ENCODE measurements around the gene PIP4K2A.

PIP4K2A gene

DNA sequence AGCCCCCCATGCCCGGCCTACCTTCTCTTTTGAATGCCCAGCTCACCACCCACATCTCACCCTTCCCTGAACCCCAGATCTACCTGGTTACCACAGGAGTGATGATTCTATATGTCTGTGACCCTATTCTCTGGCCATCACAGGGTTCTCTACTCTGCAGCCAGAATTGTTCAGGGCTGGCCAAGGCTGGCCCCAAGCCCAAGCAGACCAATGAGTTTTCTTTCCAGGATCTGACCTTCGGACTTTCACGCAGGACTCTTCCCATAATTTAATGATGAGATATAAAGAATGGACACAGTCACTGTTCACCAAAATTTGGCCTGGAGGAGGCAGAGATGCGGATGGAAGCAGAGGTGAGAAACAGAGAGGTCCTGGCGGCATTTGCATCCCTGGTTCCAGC, 72.6 kb downstream of the PIP4K2A start:
- DNase-seq (ENCODE audit: insufficient read length, low spot score) (no peak), FAIRE-seq (no peak)
- no peak for TF ChIP-seq POLR2A (IDR thresholded peaks at IDR 0.05; ENCODE audit: low read depth, low read length)

DNA sequence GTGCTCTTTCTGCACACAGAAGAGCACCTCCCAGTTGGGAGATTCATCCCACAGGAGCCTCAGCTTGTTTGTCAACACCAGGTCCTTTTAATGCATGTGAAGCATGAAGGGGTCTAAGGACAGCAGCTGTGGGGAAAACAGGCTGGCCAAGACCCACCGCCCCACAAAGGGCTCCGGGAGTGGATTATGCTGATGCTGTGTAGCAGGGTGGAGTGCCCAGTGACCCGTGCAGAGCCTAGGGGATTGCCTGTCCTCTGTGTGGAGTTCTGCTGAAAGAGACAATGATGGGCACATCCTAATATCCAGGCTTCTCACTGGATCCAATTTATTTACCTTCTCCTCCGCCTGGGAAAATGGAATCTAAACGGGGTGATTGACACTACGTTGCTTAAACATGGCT, 74.0 kb downstream of the PIP4K2A start:
- DNase-seq (ENCODE audit: insufficient read length, low spot score) (no peak), FAIRE-seq (no peak)
- no peak for TF ChIP-seq POLR2A (IDR thresholded peaks at IDR 0.05; ENCODE audit: low read depth, low read length)

GRCh38 chr10:22638863-22639262, 75.5 kb downstream of the PIP4K2A start:
- FAIRE-seq (no peak), DNase-seq (ENCODE audit: insufficient read length, low spot score) (no peak)
- no peak for TF ChIP-seq POLR2A (IDR thresholded peaks at IDR 0.05; ENCODE audit: low read depth, low read length)

GRCh38 chr10:22637491-22637890, 76.9 kb downstream of the PIP4K2A start:
- DNase-seq (ENCODE audit: insufficient read length, low spot score) (no peak), FAIRE-seq (no peak)
- no peak for TF ChIP-seq POLR2A (IDR thresholded peaks at IDR 0.05; ENCODE audit: low read depth, low read length)

DNA sequence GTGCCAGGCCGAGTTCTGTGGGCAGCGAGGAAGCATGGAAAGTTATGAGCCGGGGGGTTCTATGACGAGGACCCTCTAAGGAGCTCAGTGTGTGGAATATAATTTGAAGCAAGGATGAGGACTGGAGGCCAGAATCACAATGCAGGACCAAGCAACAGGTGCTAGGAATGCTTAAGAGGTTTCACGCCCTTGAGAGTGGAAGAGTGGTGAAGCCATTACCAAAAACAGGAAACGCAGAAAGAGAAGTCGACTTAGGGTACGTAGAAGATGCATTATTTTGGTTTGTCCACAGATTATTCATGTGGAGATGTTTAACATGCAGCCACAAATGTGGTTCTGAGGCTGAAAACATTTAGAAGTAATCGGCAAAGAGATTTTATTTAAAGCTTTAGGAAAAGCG, 78.7 kb downstream of the PIP4K2A start:
- FAIRE-seq (no peak), DNase-seq (ENCODE audit: insufficient read length, low spot score) (no peak)
- TF ChIP-seq POLR2A (IDR thresholded peaks at IDR 0.05; ENCODE audit: low read depth, low read length) = no peak

DNA sequence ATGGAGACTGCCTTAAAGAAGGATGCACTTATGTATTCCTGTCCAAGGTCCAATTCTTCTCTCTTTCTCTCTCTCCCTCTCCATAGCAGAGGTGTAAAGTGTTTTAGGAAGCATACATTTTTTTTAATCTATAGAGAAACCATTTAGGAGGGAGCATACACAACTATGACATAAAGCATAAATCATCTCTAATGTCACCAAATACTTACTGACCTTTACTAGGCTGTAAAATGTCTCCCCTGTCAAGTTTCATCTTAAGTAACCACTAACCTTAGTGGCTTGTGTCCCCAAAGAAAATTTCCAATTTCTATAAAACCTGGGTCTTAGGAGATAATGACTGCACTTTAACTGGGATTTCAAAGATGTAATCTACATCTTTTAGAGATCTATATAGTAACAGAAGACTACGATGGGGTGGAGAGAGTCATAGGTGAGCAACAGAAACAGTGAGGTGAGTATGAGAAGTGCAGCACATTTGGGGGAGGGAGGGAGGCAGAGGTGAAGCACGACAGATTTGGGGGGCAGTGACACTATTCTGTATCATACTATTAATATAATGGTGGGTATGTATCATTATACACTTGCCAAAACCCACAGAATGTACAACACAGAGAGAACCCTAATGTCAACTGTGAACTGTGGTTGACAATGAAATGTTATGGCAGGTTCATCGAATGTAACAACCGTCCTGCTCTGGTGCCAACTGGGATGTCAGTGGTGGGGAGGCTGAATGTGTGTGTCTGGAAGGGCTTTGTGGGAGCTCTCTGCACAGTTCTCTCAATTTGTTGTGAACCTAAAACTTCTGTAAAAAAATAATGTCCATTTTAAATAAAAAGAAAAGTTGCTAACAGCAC, 79.5 kb downstream of the PIP4K2A start:
- no peak for FAIRE-seq
- TF ChIP-seq POLR2A (IDR thresholded peaks at IDR 0.05; ENCODE audit: low read depth, low read length) = no peak
- no peak for DNase-seq (ENCODE audit: insufficient read length, low spot score)

- no peak for FAIRE-seq
- no peak for TF ChIP-seq POLR2A (IDR thresholded peaks at IDR 0.05; ENCODE audit: low read depth, low read length)
- DNase-seq (ENCODE audit: insufficient read length, low spot score) = no peak
Observed at GRCh38 chr10:22634093-22634492, 80.3 kb downstream of the PIP4K2A start.

GRCh38 chr10:22633528-22633927, 80.8 kb downstream of the PIP4K2A start:
- no peak for FAIRE-seq
- no peak for TF ChIP-seq POLR2A (IDR thresholded peaks at IDR 0.05; ENCODE audit: low read depth, low read length)

GRCh38 chr10:22633106-22633505, 81.3 kb downstream of the PIP4K2A start:
- DNase-seq (ENCODE audit: insufficient read length, low spot score) = no peak
- TF ChIP-seq POLR2A (IDR thresholded peaks at IDR 0.05; ENCODE audit: low read depth, low read length) = no peak
- FAIRE-seq = no peak

More at GRCh38 chr10:22633528-22633927, 80.8 kb downstream of the PIP4K2A start:
- no peak for DNase-seq (ENCODE audit: insufficient read length, low spot score)

GRCh38 chr10:22631646-22632278, 82.6 kb downstream of the PIP4K2A start:
- DNase-seq (ENCODE audit: insufficient read length, low spot score) = no peak
- FAIRE-seq = peak; percentile 11
- TF ChIP-seq POLR2A (IDR thresholded peaks at IDR 0.05; ENCODE audit: low read depth, low read length) = no peak

- FAIRE-seq = peak; percentile 57
Observed at GRCh38 chr10:22631185-22631584, 83.2 kb downstream of the PIP4K2A start.

GRCh38 chr10:22630234-22631174, 83.9 kb downstream of the PIP4K2A start:
- TF ChIP-seq POLR2A (IDR thresholded peaks at IDR 0.05; ENCODE audit: low read depth, low read length) = no peak
- FAIRE-seq (peak; percentile 95), DNase-seq (ENCODE audit: insufficient read length, low spot score) (no peak)

More at GRCh38 chr10:22631185-22631584, 83.2 kb downstream of the PIP4K2A start:
- TF ChIP-seq POLR2A (IDR thresholded peaks at IDR 0.05; ENCODE audit: low read depth, low read length) = no peak
- no peak for DNase-seq (ENCODE audit: insufficient read length, low spot score)

- no peak for TF ChIP-seq POLR2A (IDR thresholded peaks at IDR 0.05; ENCODE audit: low read depth, low read length)
- DNase-seq (ENCODE audit: insufficient read length, low spot score) (no peak), FAIRE-seq (no peak)
Observed at GRCh38 chr10:22629852-22630233, 84.5 kb downstream of the PIP4K2A start.

GRCh38 chr10:22629126-22629525, 85.3 kb downstream of the PIP4K2A start:
- FAIRE-seq = peak; percentile 38

More at GRCh38 chr10:22629126-22629525, 85.3 kb downstream of the PIP4K2A start:
- no peak for DNase-seq (ENCODE audit: insufficient read length, low spot score)
- TF ChIP-seq POLR2A (IDR thresholded peaks at IDR 0.05; ENCODE audit: low read depth, low read length) = no peak
